Kidney epithelial cell (primary cell): ENCODE results near the gene ALG12. TPM values are rescaled to one million over a fixed set of nuclear protein-coding genes. Genes with fewer than 3 reads are reported as not detected.
"Not testable (repeated sequence)": the region's sequence is repeated elsewhere in the genome, so short reads cannot be mapped to it uniquely, and the experiment has no call there.

Experiments used
- DNase-seq: peaks from one replicate; pipeline ENCODE4 v3.0.0-alpha.2; 2010; ENCODE audit warnings: low read depth
- H3K27me3 ChIP-seq: 2 replicates; pipeline ENCODE4 v1.6.0; 2011; ENCODE audit warnings: low read length; ENCODE audit not compliant: control insufficient read depth, insufficient read depth
- H3K36me3 ChIP-seq: 2 replicates; pipeline ENCODE4 v1.5.1; 2011; ENCODE audit warnings: low read length; ENCODE audit not compliant: control insufficient read depth, insufficient read depth
- H3K4me3 ChIP-seq: 2 replicates; pipeline ENCODE4 v1.5.1; 2011; ENCODE audit warnings: low read depth, mild to moderate bottlenecking, control low read depth, low read length
- CTCF ChIP-seq: IDR thresholded peaks from 2 replicates; pipeline ENCODE4 v1.5.1; 2011; ENCODE audit warnings: mild to moderate bottlenecking, moderate library complexity, low read length, control low read depth, inconsistent platforms; ENCODE audit not compliant: insufficient read depth, poor library complexity, severe bottlenecking
- total RNA-seq: library from RNA; depleted of rRNA; stranded (reverse); fragments of >200 nt; gene quantifications from 2 replicates; pipeline ENCODE4 v1.2.3, GENCODE V29; 2015

Gene ALG12
- total RNA-seq, 1 donor from 2014 or later = 24.3 TPM

GRCh38 chr22:49948116-49948957 lies 30.1 kb upstream of the ALG12 start:
- Histone ChIP-seq H3K4me3 (no peak overlapping the region), H3K36me3 (no peaks in the 10 kb centered on the region), H3K27me3 (no peaks in the 10 kb centered on the region)
- no peak for TF ChIP-seq CTCF
- DNase-seq = no peak

GRCh38 chr22:49947296-49947622 lies 29.0 kb upstream of the ALG12 start:
- Histone ChIP-seq H3K27me3 (no peaks in the 10 kb centered on the region), H3K4me3 (no peak overlapping the region), H3K36me3 (no peaks in the 10 kb centered on the region)
- TF ChIP-seq CTCF = no peak
- DNase-seq = no peak

- Histone ChIP-seq H3K36me3 (no peaks in the 10 kb centered on the region), H3K4me3 (no peak overlapping the region), H3K27me3 (no peaks in the 10 kb centered on the region)
- TF ChIP-seq CTCF = no peak
- DNase-seq = no peak
Observed at GRCh38 chr22:49946612-49947295, 28.5 kb upstream of the ALG12 start.

GRCh38 chr22:49945042-49945794 lies 27.0 kb upstream of the ALG12 start:
- not testable (repeated sequence) for H3K36me3 ChIP-seq, DNase-seq, H3K4me3 ChIP-seq, H3K27me3 ChIP-seq

GRCh38 chr22:49944399-49944891 lies 26.2 kb upstream of the ALG12 start:
- Histone ChIP-seq H3K36me3 (no peaks in the 10 kb centered on the region), H3K4me3 (no peak overlapping the region), H3K27me3 (no peaks in the 10 kb centered on the region)
- TF ChIP-seq CTCF = no peak
- no peak for DNase-seq
